ENCODE results near the gene ELL2. TPM values are rescaled to one million over a fixed set of nuclear protein-coding genes. Genes with fewer than 3 reads are reported as not detected.

ELL2 gene
- polyA plus RNA-seq, 1 donor, result 49.4 TPM

GRCh38 chr5:95922798-95923197, 38.9 kb downstream of the ELL2 start:
- no peaks in the 10 kb centered on the region for H3K36me3 ChIP-seq (ENCODE audit: control insufficient read depth, insufficient read depth, low read length)
- H3K27me3 ChIP-seq (ENCODE audit: control insufficient read depth, insufficient read depth, low read length), result no peaks in the 10 kb centered on the region
- 37% methylated on average over 2 of the region's 3 CpGs for WGBS (ENCODE audit: insufficient coverage, low lambda C conversion rate)
- no peak overlapping the region for H3K4me3 ChIP-seq (ENCODE audit: low read length)
- H3K9me3 ChIP-seq (ENCODE audit: control insufficient read depth, low read depth, low read length), result no peaks in the 10 kb centered on the region
- H3K4me1 ChIP-seq (ENCODE audit: control insufficient read depth, insufficient read depth, low read length), result peaks cover 21% of the 10 kb centered on the region
- DNase-seq, result no peak
- no peak overlapping the region for H3K27ac ChIP-seq (ENCODE audit: low read length)

- Histone ChIP-seq H3K36me3 (ENCODE audit: control insufficient read depth, insufficient read depth, low read length) (no peaks in the 10 kb centered on the region), H3K4me1 (ENCODE audit: control insufficient read depth, insufficient read depth, low read length) (peaks cover 21% of the 10 kb centered on the region), H3K27me3 (ENCODE audit: control insufficient read depth, insufficient read depth, low read length) (no peaks in the 10 kb centered on the region), H3K9me3 (ENCODE audit: control insufficient read depth, low read depth, low read length) (no peaks in the 10 kb centered on the region), H3K27ac (ENCODE audit: low read length) (no peak overlapping the region), H3K4me3 (ENCODE audit: low read length) (no peak overlapping the region)
- no peak for DNase-seq
- WGBS (ENCODE audit: insufficient coverage, low lambda C conversion rate), result no CpG with 5 or more reads among the region's 3 CpGs
Observed at GRCh38 chr5:95921501-95921900, 40.1 kb downstream of the ELL2 start.

- Histone ChIP-seq H3K27me3 (ENCODE audit: control insufficient read depth, insufficient read depth, low read length) (no peaks in the 10 kb centered on the region), H3K4me1 (ENCODE audit: control insufficient read depth, insufficient read depth, low read length) (peaks cover 21% of the 10 kb centered on the region), H3K36me3 (ENCODE audit: control insufficient read depth, insufficient read depth, low read length) (peaks cover 2% of the 10 kb centered on the region), H3K4me3 (ENCODE audit: low read length) (no peak overlapping the region), H3K9me3 (ENCODE audit: control insufficient read depth, low read depth, low read length) (no peaks in the 10 kb centered on the region), H3K27ac (ENCODE audit: low read length) (no peak overlapping the region)
- no CpG with 5 or more reads among the region's 1 CpG for WGBS (ENCODE audit: insufficient coverage, low lambda C conversion rate)
- DNase-seq, result no peak
Observed at GRCh38 chr5:95920822-95921221, 40.8 kb downstream of the ELL2 start.

GRCh38 chr5:95919658-95920057, 42.0 kb downstream of the ELL2 start:
- Histone ChIP-seq H3K27ac (ENCODE audit: low read length) (no peak overlapping the region), H3K4me3 (ENCODE audit: low read length) (no peak overlapping the region), H3K36me3 (ENCODE audit: control insufficient read depth, insufficient read depth, low read length) (peaks cover 9% of the 10 kb centered on the region), H3K27me3 (ENCODE audit: control insufficient read depth, insufficient read depth, low read length) (no peaks in the 10 kb centered on the region), H3K9me3 (ENCODE audit: control insufficient read depth, low read depth, low read length) (no peaks in the 10 kb centered on the region), H3K4me1 (ENCODE audit: control insufficient read depth, insufficient read depth, low read length) (peaks cover 14% of the 10 kb centered on the region)
- 90% methylated on average over 2 of the region's 2 CpGs for WGBS (ENCODE audit: insufficient coverage, low lambda C conversion rate)
- DNase-seq, result no peak

GRCh38 chr5:95918421-95919006, 43.1 kb downstream of the ELL2 start:
- H3K4me1 ChIP-seq (ENCODE audit: control insufficient read depth, insufficient read depth, low read length), result peaks cover 7% of the 10 kb centered on the region
- peaks cover 9% of the 10 kb centered on the region for H3K36me3 ChIP-seq (ENCODE audit: control insufficient read depth, insufficient read depth, low read length)
- no peak overlapping the region for H3K4me3 ChIP-seq (ENCODE audit: low read length)
- no CpG with 5 or more reads among the region's 3 CpGs for WGBS (ENCODE audit: insufficient coverage, low lambda C conversion rate)
- no peaks in the 10 kb centered on the region for H3K27me3 ChIP-seq (ENCODE audit: control insufficient read depth, insufficient read depth, low read length)
- H3K9me3 ChIP-seq (ENCODE audit: control insufficient read depth, low read depth, low read length), result no peaks in the 10 kb centered on the region
- DNase-seq, result no peak
- H3K27ac ChIP-seq (ENCODE audit: low read length), result no peak overlapping the region

- no peaks in the 10 kb centered on the region for H3K9me3 ChIP-seq (ENCODE audit: control insufficient read depth, low read depth, low read length)
- no peak for DNase-seq
- H3K4me3 ChIP-seq (ENCODE audit: low read length), result no peak overlapping the region
- no peaks in the 10 kb centered on the region for H3K27me3 ChIP-seq (ENCODE audit: control insufficient read depth, insufficient read depth, low read length)
- H3K36me3 ChIP-seq (ENCODE audit: control insufficient read depth, insufficient read depth, low read length), result peaks cover 9% of the 10 kb centered on the region
- no peak overlapping the region for H3K27ac ChIP-seq (ENCODE audit: low read length)
- H3K4me1 ChIP-seq (ENCODE audit: control insufficient read depth, insufficient read depth, low read length), result no peaks in the 10 kb centered on the region
Observed at GRCh38 chr5:95917207-95917606, 44.4 kb downstream of the ELL2 start.

- Histone ChIP-seq H3K27ac (ENCODE audit: low read length) (no peak overlapping the region), H3K9me3 (ENCODE audit: control insufficient read depth, low read depth, low read length) (no peaks in the 10 kb centered on the region), H3K4me3 (ENCODE audit: low read length) (no peak overlapping the region), H3K4me1 (ENCODE audit: control insufficient read depth, insufficient read depth, low read length) (peaks cover 2% of the 10 kb centered on the region), H3K27me3 (ENCODE audit: control insufficient read depth, insufficient read depth, low read length) (no peaks in the 10 kb centered on the region), H3K36me3 (ENCODE audit: control insufficient read depth, insufficient read depth, low read length) (peaks cover 9% of the 10 kb centered on the region)
- no peak for DNase-seq
- WGBS (ENCODE audit: insufficient coverage, low lambda C conversion rate), result no CpG with 5 or more reads among the region's 4 CpGs
Observed at GRCh38 chr5:95916687-95917085, 45.0 kb downstream of the ELL2 start.

- peaks cover 3% of the 10 kb centered on the region for H3K4me1 ChIP-seq (ENCODE audit: control insufficient read depth, insufficient read depth, low read length)
- H3K9me3 ChIP-seq (ENCODE audit: control insufficient read depth, low read depth, low read length), result no peaks in the 10 kb centered on the region
- H3K27me3 ChIP-seq (ENCODE audit: control insufficient read depth, insufficient read depth, low read length), result no peaks in the 10 kb centered on the region
- no peak for DNase-seq
- peaks cover 9% of the 10 kb centered on the region for H3K36me3 ChIP-seq (ENCODE audit: control insufficient read depth, insufficient read depth, low read length)
- H3K4me3 ChIP-seq (ENCODE audit: low read length), result no peak overlapping the region
- H3K27ac ChIP-seq (ENCODE audit: low read length), result no peak overlapping the region
- 100% methylated on average over 2 of the region's 3 CpGs for WGBS (ENCODE audit: insufficient coverage, low lambda C conversion rate)
Observed at GRCh38 chr5:95915999-95916686, 45.5 kb downstream of the ELL2 start.

GRCh38 chr5:95913663-95914062, 48.0 kb downstream of the ELL2 start:
- Histone ChIP-seq H3K27me3 (ENCODE audit: control insufficient read depth, insufficient read depth, low read length) (no peaks in the 10 kb centered on the region), H3K4me3 (ENCODE audit: low read length) (no peak overlapping the region), H3K27ac (ENCODE audit: low read length) (no peak overlapping the region), H3K4me1 (ENCODE audit: control insufficient read depth, insufficient read depth, low read length) (peaks cover 3% of the 10 kb centered on the region), H3K9me3 (ENCODE audit: control insufficient read depth, low read depth, low read length) (no peaks in the 10 kb centered on the region), H3K36me3 (ENCODE audit: control insufficient read depth, insufficient read depth, low read length) (peaks cover 9% of the 10 kb centered on the region)
- no CpG with 5 or more reads among the region's 6 CpGs for WGBS (ENCODE audit: insufficient coverage, low lambda C conversion rate)
- no peak for DNase-seq

GRCh38 chr5:95912029-95912428, 49.6 kb downstream of the ELL2 start:
- no peaks in the 10 kb centered on the region for H3K9me3 ChIP-seq (ENCODE audit: control insufficient read depth, low read depth, low read length)
- no peak for DNase-seq
- peaks cover 14% of the 10 kb centered on the region for H3K36me3 ChIP-seq (ENCODE audit: control insufficient read depth, insufficient read depth, low read length)
- peaks cover 3% of the 10 kb centered on the region for H3K4me1 ChIP-seq (ENCODE audit: control insufficient read depth, insufficient read depth, low read length)
- H3K27ac ChIP-seq (ENCODE audit: low read length), result no peak overlapping the region
- WGBS (ENCODE audit: insufficient coverage, low lambda C conversion rate), result no CpG with 5 or more reads among the region's 2 CpGs
- no peaks in the 10 kb centered on the region for H3K27me3 ChIP-seq (ENCODE audit: control insufficient read depth, insufficient read depth, low read length)
- no peak overlapping the region for H3K4me3 ChIP-seq (ENCODE audit: low read length)

- no peak overlapping the region for H3K4me3 ChIP-seq (ENCODE audit: low read length)
- DNase-seq, result no peak
- H3K9me3 ChIP-seq (ENCODE audit: control insufficient read depth, low read depth, low read length), result no peaks in the 10 kb centered on the region
- no peaks in the 10 kb centered on the region for H3K27me3 ChIP-seq (ENCODE audit: control insufficient read depth, insufficient read depth, low read length)
- peaks cover 3% of the 10 kb centered on the region for H3K4me1 ChIP-seq (ENCODE audit: control insufficient read depth, insufficient read depth, low read length)
- no peak overlapping the region for H3K27ac ChIP-seq (ENCODE audit: low read length)
- WGBS (ENCODE audit: insufficient coverage, low lambda C conversion rate), result no CpG with 5 or more reads among the region's 4 CpGs
- peaks cover 13% of the 10 kb centered on the region for H3K36me3 ChIP-seq (ENCODE audit: control insufficient read depth, insufficient read depth, low read length)
Observed at GRCh38 chr5:95910521-95910920, 51.1 kb downstream of the ELL2 start.
